HUES6 (cell line): ENCODE results near the gene IL21R.
"Not testable (repeated sequence)": the region's sequence is repeated elsewhere in the genome, so short reads cannot be mapped to it uniquely, and the experiment has no call there.

ENCODE experiments used
- H3K27ac ChIP-seq: 2 replicates; pipeline ENCODE4 v1.7.0; 2013; ENCODE audit warnings: low read depth, mild to moderate bottlenecking, low read length, inconsistent platforms
- H3K27me3 ChIP-seq: 2 replicates; pipeline ENCODE4 v1.6.1; 2013; ENCODE audit warnings: low read length; ENCODE audit not compliant: control insufficient read depth, insufficient read depth
- H3K36me3 ChIP-seq: 2 replicates; pipeline ENCODE4 v1.6.1; 2013; ENCODE audit warnings: low read length; ENCODE audit not compliant: control insufficient read depth, insufficient read depth
- H3K4me1 ChIP-seq: 2 replicates; pipeline ENCODE4 v1.6.1; 2013; ENCODE audit warnings: low read length; ENCODE audit not compliant: control insufficient read depth, insufficient read depth
- H3K4me3 ChIP-seq: 2 replicates; pipeline ENCODE4 v1.5.1; 2013; ENCODE audit warnings: low read depth, low read length
- H3K9ac ChIP-seq: one replicate; pipeline ENCODE4 v1.6.1; 2013; ENCODE audit warnings: mild to moderate bottlenecking, low read length
- H3K9me3 ChIP-seq: 2 replicates; pipeline ENCODE4 v1.6.1; 2013; ENCODE audit warnings: low read depth, low read length; ENCODE audit not compliant: control insufficient read depth, insufficient read depth

Gene IL21R

GRCh38 chr16:27402964-27403600 is 1.1 kb downstream of the IL21R start:
- no peak overlapping the region for H3K4me3 ChIP-seq
- H3K27ac ChIP-seq = no peak overlapping the region
- H3K4me1 ChIP-seq = peaks cover 6% of the 10 kb centered on the region; the same call in 1 of the 2 replicates
- H3K27me3 ChIP-seq = no peaks in the 10 kb centered on the region
- no peaks in the 10 kb centered on the region for H3K36me3 ChIP-seq
- no peak overlapping the region for H3K9ac ChIP-seq
- H3K9me3 ChIP-seq = no peaks in the 10 kb centered on the region

DNA sequence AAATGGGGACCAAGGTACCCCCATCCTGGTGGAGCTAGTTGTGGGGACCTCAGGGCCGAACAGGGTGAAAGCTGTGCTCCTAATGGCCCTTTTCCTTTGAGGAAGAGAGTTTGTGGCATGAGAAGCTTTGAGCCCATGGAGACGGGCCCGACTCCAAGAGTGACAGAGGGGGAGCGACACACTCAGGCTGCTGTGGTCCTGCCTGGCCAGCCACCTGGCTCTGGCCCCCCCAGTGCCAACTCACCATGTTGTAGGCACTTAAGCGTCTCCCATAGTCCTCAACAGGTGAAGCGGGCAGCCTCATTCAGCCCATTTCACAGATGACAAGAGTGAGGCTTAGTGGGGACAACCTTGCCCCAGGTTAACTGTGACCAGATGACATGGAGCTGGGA is 1.6 kb downstream of the IL21R start:
- H3K9me3 ChIP-seq = no peaks in the 10 kb centered on the region
- H3K27ac ChIP-seq = no peak overlapping the region
- peaks cover 11% of the 10 kb centered on the region; the same call in 1 of the 2 replicates for H3K4me1 ChIP-seq
- no peak overlapping the region for H3K9ac ChIP-seq
- H3K27me3 ChIP-seq = no peaks in the 10 kb centered on the region
- H3K4me3 ChIP-seq = no peak overlapping the region
- no peaks in the 10 kb centered on the region for H3K36me3 ChIP-seq

GRCh38 chr16:27404163-27404823 is 2.3 kb downstream of the IL21R start:
- H3K4me1 ChIP-seq = peaks cover 13% of the 10 kb centered on the region; the same call in 1 of the 2 replicates
- H3K4me3 ChIP-seq = no peak overlapping the region
- H3K9me3 ChIP-seq = no peaks in the 10 kb centered on the region
- H3K36me3 ChIP-seq = no peaks in the 10 kb centered on the region
- no peak overlapping the region for H3K9ac ChIP-seq
- H3K27me3 ChIP-seq = no peaks in the 10 kb centered on the region
- no peak overlapping the region for H3K27ac ChIP-seq

GRCh38 chr16:27405546-27406451 is 3.8 kb downstream of the IL21R start:
- H3K27me3 ChIP-seq = no peaks in the 10 kb centered on the region
- H3K36me3 ChIP-seq = no peaks in the 10 kb centered on the region
- no peak overlapping the region for H3K27ac ChIP-seq
- no peaks in the 10 kb centered on the region for H3K9me3 ChIP-seq
- H3K9ac ChIP-seq = no peak overlapping the region
- no peak overlapping the region for H3K4me3 ChIP-seq
- H3K4me1 ChIP-seq = peaks cover 15% of the 10 kb centered on the region; the same call in 1 of the 2 replicates

GRCh38 chr16:27406511-27407128 is 4.6 kb downstream of the IL21R start:
- no peak overlapping the region for H3K27ac ChIP-seq
- H3K4me3 ChIP-seq = no peak overlapping the region
- H3K9ac ChIP-seq = no peak overlapping the region
- H3K9me3 ChIP-seq = no peaks in the 10 kb centered on the region
- H3K36me3 ChIP-seq = no peaks in the 10 kb centered on the region
- peaks cover 16% of the 10 kb centered on the region; the same call in 1 of the 2 replicates for H3K4me1 ChIP-seq
- no peaks in the 10 kb centered on the region for H3K27me3 ChIP-seq

- H3K4me3 ChIP-seq = no peak overlapping the region
- no peaks in the 10 kb centered on the region for H3K36me3 ChIP-seq
- no peaks in the 10 kb centered on the region for H3K9me3 ChIP-seq
- no peaks in the 10 kb centered on the region for H3K27me3 ChIP-seq
- no peak overlapping the region for H3K9ac ChIP-seq
- no peak overlapping the region for H3K27ac ChIP-seq
- H3K4me1 ChIP-seq = peaks cover 16% of the 10 kb centered on the region; the same call in 1 of the 2 replicates
These were observed 5.2 kb downstream of the IL21R start for GRCh38 chr16:27407133-27407532.

- H3K9ac ChIP-seq = no peak overlapping the region
- H3K4me1 ChIP-seq = peaks cover 16% of the 10 kb centered on the region; the same call in 1 of the 2 replicates
- H3K4me3 ChIP-seq = no peak overlapping the region
- H3K36me3 ChIP-seq = no peaks in the 10 kb centered on the region
- no peaks in the 10 kb centered on the region for H3K27me3 ChIP-seq
- no peak overlapping the region for H3K27ac ChIP-seq
- H3K9me3 ChIP-seq = no peaks in the 10 kb centered on the region
These were observed 6.1 kb downstream of the IL21R start for GRCh38 chr16:27408012-27408601.

GRCh38 chr16:27408602-27409031 is 6.6 kb downstream of the IL21R start:
- no peak overlapping the region for H3K27ac ChIP-seq
- H3K36me3 ChIP-seq = no peaks in the 10 kb centered on the region
- H3K4me1 ChIP-seq = peaks cover 16% of the 10 kb centered on the region; the same call in 1 of the 2 replicates
- H3K9me3 ChIP-seq = no peaks in the 10 kb centered on the region
- no peak overlapping the region for H3K4me3 ChIP-seq
- no peaks in the 10 kb centered on the region for H3K27me3 ChIP-seq
- no peak overlapping the region for H3K9ac ChIP-seq

- not testable (repeated sequence) for H3K9ac ChIP-seq, H3K27ac ChIP-seq, H3K36me3 ChIP-seq, H3K9me3 ChIP-seq, H3K4me3 ChIP-seq, H3K27me3 ChIP-seq
- H3K4me1 ChIP-seq = peaks cover 16% of the 10 kb centered on the region; the same call in 1 of the 2 replicates
These were observed 8.0 kb downstream of the IL21R start for GRCh38 chr16:27409958-27410357.

- Histone ChIP-seq H3K4me1 (peaks cover 16% of the 10 kb centered on the region; the same call in 1 of the 2 replicates), H3K4me3 (no peak overlapping the region), H3K9me3 (no peaks in the 10 kb centered on the region), H3K9ac (no peak overlapping the region), H3K27me3 (no peaks in the 10 kb centered on the region), H3K36me3 (no peaks in the 10 kb centered on the region), H3K27ac (no peak overlapping the region)
These were observed 8.8 kb downstream of the IL21R start for GRCh38 chr16:27410761-27411160.
